Transverse colon (tissue), 3 donors: ENCODE measurements around the gene ZNF143.

Experiments
- CTCF ChIP-seq, 5 experiments: fragments of 200-600 bp in 3 of 5; fragments of 450-650 bp in 2 of 5; sonication (generic) in 3 of 5; IDR thresholded peaks; 1 replicate in 2 of 5; 2 replicates in 3 of 5; pipeline ENCODE4 v1.5.1; 2016 to 2017; ENCODE audit warnings: antibody characterized with exemption in 5 of 5, inconsistent platforms in 3 of 5, mild to moderate bottlenecking in 2 of 5, moderate library complexity in 1 of 5
- EP300 ChIP-seq: sonication (generic); formaldehyde crosslinking; IDR thresholded peaks from one replicate; pipeline ENCODE4 v1.6.1; 2017; ENCODE audit warnings: antibody characterized with exemption, low read depth

DNA sequence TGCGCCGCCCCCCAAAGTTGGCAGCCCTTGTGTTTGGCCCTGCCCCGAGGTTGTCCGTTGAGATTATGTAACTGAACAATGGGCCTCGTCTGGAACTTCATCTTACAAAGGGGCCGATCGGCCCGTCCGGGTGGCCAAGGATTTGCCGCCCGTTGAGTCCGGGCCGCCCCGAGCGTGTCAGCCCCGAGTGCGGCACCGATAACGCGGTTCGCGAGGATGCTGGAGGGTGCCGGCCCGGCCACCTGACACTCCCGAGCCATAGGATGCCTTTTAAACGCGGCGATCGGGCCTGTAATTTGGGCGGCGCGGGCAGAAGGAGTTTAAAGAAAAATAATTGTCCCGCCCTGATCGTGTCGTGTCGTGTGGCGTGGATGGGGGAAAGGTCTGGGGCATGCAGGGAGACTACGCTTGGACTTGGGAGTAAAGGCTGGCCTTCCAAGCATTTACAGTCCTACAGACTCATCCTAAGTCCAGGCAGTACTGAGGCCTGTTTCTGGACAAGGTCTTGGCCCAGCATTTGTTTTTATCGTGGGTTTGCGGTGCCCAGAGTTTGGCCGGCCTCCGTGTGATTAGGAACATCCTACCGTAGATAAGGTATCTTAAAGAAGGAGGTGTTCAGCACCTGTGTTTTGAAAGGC is 113.9 kb downstream of the ZNF143 start:
- TF ChIP-seq CTCF (IDR thresholded peaks at IDR 0.05) = no peak
- TF ChIP-seq EP300 = no peak
